SK-N-MC (cell line): Measurements from ENCODE around the gene SLC37A1.

Experiments used
- DNase-seq: peaks from one replicate; pipeline ENCODE4 v3.0.0-alpha.2; 2011; ENCODE audit warnings: low read depth, low spot score
- H3K27ac ChIP-seq: fragments of 200-600 bp; sonication (generic); 2 replicates; pipeline ENCODE4 v1.5.1; 2016; ENCODE audit warnings: mixed run types
- H3K36me3 ChIP-seq: fragments of 200-600 bp; sonication (generic); 2 replicates; pipeline ENCODE4 v1.6.1; 2017; ENCODE audit warnings: antibody characterized with exemption, low read length, mixed read lengths; ENCODE audit not compliant: insufficient read depth
- H3K4me3 ChIP-seq: fragments of 200-600 bp; sonication (generic); 2 replicates; pipeline ENCODE4 v1.5.1; 2016
- H3K9ac ChIP-seq: fragments of 200-600 bp; sonication (generic); 2 replicates; pipeline ENCODE4 v1.8.0; 2017; ENCODE audit warnings: mixed run types, mixed read lengths; ENCODE audit not compliant: insufficient read length
- H3K9me3 ChIP-seq: fragments of 200-600 bp; sonication (generic); 2 replicates; pipeline ENCODE4 v1.6.1; 2017; ENCODE audit warnings: low read depth, mild to moderate bottlenecking, antibody characterized with exemption, low read length, moderate library complexity, mixed read lengths
- EZH2 ChIP-seq: fragments of 200-600 bp; sonication (generic); IDR thresholded peaks from one replicate; pipeline ENCODE4 v1.6.1; 2017; ENCODE audit warnings: antibody characterized with exemption
- FOXP2 ChIP-seq: optimal IDR thresholded peaks from 2 replicates; pipeline ENCODE3; 2011; ENCODE audit warnings: mild to moderate bottlenecking, moderate library complexity; ENCODE audit not compliant: insufficient read depth; ENCODE audit errors: extremely low read length, control extremely low read depth
- POLR2AphosphoS5 ChIP-seq: IDR thresholded peaks from 2 replicates; pipeline ENCODE4 v1.6.1; 2012; ENCODE audit warnings: mild to moderate bottlenecking, low read depth, low read length, borderline replicate concordance

The SLC37A1 gene

GRCh38 chr21:42541174-42541573 lies 27.5 kb downstream of the SLC37A1 start:
- Histone ChIP-seq H3K9me3 (no peaks in the 10 kb centered on the region), H3K4me3 (no peak overlapping the region), H3K9ac (no peak overlapping the region), H3K36me3 (no peaks in the 10 kb centered on the region), H3K27ac (no peak overlapping the region)
- DNase-seq: no peak
- TF ChIP-seq EZH2 (no peak), POLR2AphosphoS5 (no peak), FOXP2 (no peak)

GRCh38 chr21:42541618-42542017 lies 28.0 kb downstream of the SLC37A1 start:
- Histone ChIP-seq H3K9ac (no peak overlapping the region), H3K27ac (no peak overlapping the region), H3K36me3 (no peaks in the 10 kb centered on the region), H3K9me3 (no peaks in the 10 kb centered on the region), H3K4me3 (no peak overlapping the region)
- TF ChIP-seq FOXP2 (no peak), EZH2 (no peak), POLR2AphosphoS5 (no peak)
- no peak for DNase-seq

GRCh38 chr21:42542196-42542595 lies 28.5 kb downstream of the SLC37A1 start:
- H3K9ac ChIP-seq: no peak overlapping the region
- DNase-seq: no peak
- H3K36me3 ChIP-seq: no peaks in the 10 kb centered on the region
- no peak overlapping the region for H3K27ac ChIP-seq
- no peak overlapping the region for H3K4me3 ChIP-seq
- H3K9me3 ChIP-seq: no peaks in the 10 kb centered on the region
- TF ChIP-seq EZH2: no peak
- no peak for TF ChIP-seq FOXP2
- no peak for TF ChIP-seq POLR2AphosphoS5

- TF ChIP-seq POLR2AphosphoS5 (no peak), FOXP2 (no peak), EZH2 (no peak)
- DNase-seq: no peak
- Histone ChIP-seq H3K27ac (no peak overlapping the region), H3K36me3 (no peaks in the 10 kb centered on the region), H3K9me3 (no peaks in the 10 kb centered on the region), H3K9ac (no peak overlapping the region), H3K4me3 (no peak overlapping the region)
Observed at GRCh38 chr21:42542596-42542995, 28.9 kb downstream of the SLC37A1 start.

GRCh38 chr21:42543106-42543847 lies 29.6 kb downstream of the SLC37A1 start:
- no peak for DNase-seq
- Histone ChIP-seq H3K4me3 (no peak overlapping the region), H3K9me3 (no peaks in the 10 kb centered on the region), H3K9ac (no peak overlapping the region), H3K27ac (no peak overlapping the region), H3K36me3 (no peaks in the 10 kb centered on the region)
- no peak for TF ChIP-seq POLR2AphosphoS5
- TF ChIP-seq FOXP2: no peak

- TF ChIP-seq POLR2AphosphoS5: no peak
- TF ChIP-seq FOXP2: no peak
- no peak for TF ChIP-seq EZH2
- H3K36me3 ChIP-seq: no peaks in the 10 kb centered on the region
- H3K27ac ChIP-seq: no peak overlapping the region
- DNase-seq: no peak
- H3K4me3 ChIP-seq: no peak overlapping the region
- no peaks in the 10 kb centered on the region for H3K9me3 ChIP-seq
- no peak overlapping the region for H3K9ac ChIP-seq
Observed at GRCh38 chr21:42544544-42544943, 30.9 kb downstream of the SLC37A1 start.

- no peak for DNase-seq
- Histone ChIP-seq H3K9ac (no peak overlapping the region), H3K9me3 (no peaks in the 10 kb centered on the region), H3K36me3 (no peaks in the 10 kb centered on the region), H3K4me3 (no peak overlapping the region), H3K27ac (no peak overlapping the region)
- no peak for TF ChIP-seq POLR2AphosphoS5
- TF ChIP-seq EZH2: no peak
- TF ChIP-seq FOXP2: no peak
Observed at GRCh38 chr21:42545317-42545716, 31.7 kb downstream of the SLC37A1 start.

GRCh38 chr21:42545745-42546144 lies 32.1 kb downstream of the SLC37A1 start:
- no peak overlapping the region for H3K4me3 ChIP-seq
- H3K9ac ChIP-seq: no peak overlapping the region
- H3K36me3 ChIP-seq: no peaks in the 10 kb centered on the region
- H3K27ac ChIP-seq: no peak overlapping the region
- TF ChIP-seq EZH2 (no peak), POLR2AphosphoS5 (no peak), FOXP2 (no peak)
- DNase-seq: no peak
- no peaks in the 10 kb centered on the region for H3K9me3 ChIP-seq

- TF ChIP-seq EZH2 (no peak), FOXP2 (no peak), POLR2AphosphoS5 (no peak)
- DNase-seq: no peak
- no peaks in the 10 kb centered on the region for H3K9me3 ChIP-seq
- H3K9ac ChIP-seq: no peak overlapping the region
- H3K36me3 ChIP-seq: no peaks in the 10 kb centered on the region
- H3K27ac ChIP-seq: no peak overlapping the region
- no peak overlapping the region for H3K4me3 ChIP-seq
Observed at GRCh38 chr21:42546433-42546832, 32.8 kb downstream of the SLC37A1 start.
